GM21576 (cell line): ENCODE data around the gene TRPM4.
"Not testable (repeated sequence)": the region's sequence is repeated elsewhere in the genome, so short reads cannot be mapped to it uniquely, and the experiment has no call there.

ENCODE experiments used
- ATAC-seq: cut with Tn5 transposase; IDR thresholded peaks from one replicate; pipeline ENCODE4 v1.9.1; 2021; ENCODE audit warnings: mild to moderate bottlenecking, moderate library complexity; ENCODE audit not compliant: unreplicated experiment

TRPM4 gene

GRCh38 chr19:49157445-49158224, at the start of gene TRPM4:
Gene TRPM4 (plus strand): TSS chr19:49157792. CDS start chr19:49157867, 75 bp downstream.
- ATAC-seq, result no peak

- ATAC-seq, result no peak
Measured at GRCh38 chr19:49109051-49109450, 48.5 kb upstream of the TRPM4 start.

DNA sequence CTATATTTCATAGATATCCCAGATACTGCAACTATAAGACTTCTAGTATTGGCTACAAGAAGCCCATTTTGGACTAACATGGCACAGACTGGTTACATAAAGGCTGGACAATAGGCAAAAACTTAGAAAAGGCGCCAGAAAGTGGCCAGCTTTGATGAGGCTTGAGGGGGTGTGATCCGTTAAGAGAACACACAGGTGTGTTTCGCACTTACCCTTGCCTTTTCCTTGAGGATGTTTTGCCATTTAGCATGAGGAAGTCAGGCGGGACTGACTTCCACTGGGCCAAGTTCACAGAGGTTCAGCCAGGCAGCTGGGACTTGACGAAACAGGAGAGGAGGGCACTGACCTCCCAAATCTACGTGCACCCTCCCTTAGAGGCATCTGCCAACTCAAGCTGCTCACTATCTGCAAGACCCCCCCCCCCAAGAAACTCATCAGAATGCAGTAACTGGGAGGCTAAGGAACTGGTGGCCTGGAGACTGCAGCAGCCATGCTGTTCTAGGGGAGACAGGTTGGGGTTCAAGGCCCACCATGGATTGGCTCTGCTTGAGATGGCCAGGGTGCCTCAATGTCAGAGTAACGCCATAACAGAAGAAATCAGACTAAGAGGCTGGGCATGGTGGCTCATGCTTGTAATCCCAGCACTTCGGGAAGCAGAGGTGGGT, 47.9 kb upstream of the TRPM4 start:
- ATAC-seq, result no peak

- no peak for ATAC-seq
Measured at GRCh38 chr19:49110567-49110966, 47.0 kb upstream of the TRPM4 start.

- ATAC-seq, result no peak
Measured at GRCh38 chr19:49111218-49111998, 46.2 kb upstream of the TRPM4 start.

DNA sequence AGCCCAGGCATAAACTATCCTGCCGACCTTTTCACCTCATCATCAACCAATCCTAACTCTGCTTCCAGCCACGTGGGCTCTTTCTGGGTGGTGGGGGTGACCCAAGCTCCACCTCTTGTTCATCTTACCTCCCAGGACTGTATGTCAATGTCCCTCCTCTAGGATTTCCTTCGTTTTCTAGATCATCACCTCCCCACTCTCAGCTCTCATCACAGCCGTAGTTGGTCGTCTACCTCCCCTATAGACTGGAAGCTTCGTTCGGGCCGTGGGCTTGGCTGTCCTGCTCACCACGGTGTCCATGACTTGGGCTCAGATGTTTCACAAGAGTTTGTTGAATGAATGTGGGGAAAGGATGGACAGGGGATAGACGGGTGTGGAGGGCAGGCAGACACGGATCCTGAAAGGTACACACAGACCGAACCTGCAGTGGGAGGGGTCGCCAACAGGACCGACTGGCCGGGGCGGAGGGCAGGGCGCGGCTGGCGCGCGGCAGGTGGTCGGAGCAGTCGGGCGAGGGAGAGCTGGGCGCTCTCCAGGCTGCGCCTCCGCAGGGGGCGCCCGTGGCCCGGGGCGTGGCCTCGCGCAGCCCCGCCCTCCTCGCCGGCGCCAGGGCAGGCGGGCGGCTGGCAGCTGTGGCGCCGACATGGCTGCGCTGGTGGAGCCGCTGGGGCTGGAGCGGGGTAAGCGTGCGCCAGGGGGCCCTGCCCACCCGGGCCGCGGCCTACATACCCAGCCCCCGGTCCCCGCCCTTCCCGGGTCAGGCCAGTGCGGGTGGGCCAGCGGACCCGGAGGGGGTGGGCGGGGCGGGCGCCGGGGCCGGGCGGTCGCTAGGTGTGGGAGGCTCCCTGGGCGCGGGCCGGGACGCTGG, 43.6 kb upstream of the TRPM4 start, which contains the start of gene LIN7B:
Gene LIN7B, plus strand, starts transcription at position 609 of the 868 bp plus-strand sequence. Its CDS starts 35 bp downstream, at position 644.
- ATAC-seq, result peak; percentile 50

- ATAC-seq, result no peak
Measured at GRCh38 chr19:49114630-49115363, 42.8 kb upstream of the TRPM4 start.

DNA sequence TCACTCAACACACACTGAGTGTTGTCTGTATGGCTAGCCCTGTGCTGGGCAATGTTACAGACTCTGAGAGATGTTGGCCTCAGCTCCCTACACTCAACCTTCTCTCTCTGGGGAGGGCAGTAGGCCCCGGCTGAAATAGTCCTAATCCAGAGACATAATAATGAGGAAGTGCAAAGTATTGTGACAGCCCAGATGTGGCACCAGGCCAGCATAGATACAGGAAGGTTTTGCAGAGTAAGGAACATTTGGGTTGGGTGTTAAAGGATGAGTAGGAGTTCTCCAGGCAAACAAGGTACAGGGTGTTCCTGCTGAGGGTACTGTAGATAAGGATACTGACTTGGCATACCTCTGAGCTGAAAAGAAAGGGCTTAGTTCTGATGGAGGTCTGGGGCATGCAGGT, 41.0 kb upstream of the TRPM4 start:
- no peak for ATAC-seq

GRCh38 chr19:49117677-49118564, 39.7 kb upstream of the TRPM4 start:
- ATAC-seq, result no peak

DNA sequence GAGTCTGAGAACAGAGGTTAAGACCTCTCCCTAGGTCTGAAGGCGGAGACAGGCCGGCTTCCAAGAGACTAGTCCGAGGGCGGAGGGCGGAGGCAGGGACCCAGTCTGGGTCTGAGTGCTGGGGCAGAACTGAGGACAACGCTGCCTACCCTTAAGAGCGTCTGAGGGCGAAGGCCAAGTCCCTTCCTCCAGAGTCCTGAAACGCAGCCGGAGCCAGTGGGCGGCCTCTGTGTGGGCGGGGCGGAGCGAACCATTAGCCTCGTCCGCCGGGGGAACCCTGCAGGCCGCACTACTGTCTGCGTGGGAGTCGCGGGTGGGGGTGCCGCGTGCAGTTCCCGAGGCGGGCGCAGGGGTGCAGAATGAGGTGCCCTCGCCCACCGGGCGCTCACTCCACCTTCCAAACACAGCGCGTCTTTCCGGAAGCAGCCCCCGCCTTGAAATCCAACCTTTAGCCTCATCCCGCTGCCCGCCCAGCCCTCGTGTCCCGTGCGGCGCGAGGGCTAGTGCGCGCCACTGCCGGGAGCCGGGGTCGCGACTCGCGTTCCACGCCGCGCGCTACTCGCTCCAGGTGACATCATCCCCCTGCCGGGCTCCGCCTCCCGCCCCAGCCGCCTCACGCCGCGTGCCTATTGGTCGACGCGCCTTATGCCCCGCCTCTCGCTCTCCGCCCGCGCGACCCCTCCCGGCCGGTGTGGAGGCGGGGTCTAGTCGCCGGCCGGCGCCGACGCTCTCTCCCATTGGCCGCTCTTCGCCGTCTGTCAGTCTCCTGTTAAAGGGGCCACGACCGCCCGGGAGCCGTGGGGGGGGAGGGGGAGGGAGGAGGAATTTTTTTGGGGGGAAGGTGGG, 38.8 kb upstream of the TRPM4 start, which contains the start of gene C19orf73:
Gene C19orf73, minus strand, starts transcription at position 579 of the 846 bp plus-strand sequence. Its CDS starts 121 bp downstream, at position 458.
- ATAC-seq, result peak; percentile 75

- no peak for ATAC-seq
Measured at GRCh38 chr19:49119411-49120324, 37.9 kb upstream of the TRPM4 start, which contains the start of gene PPFIA3. Gene PPFIA3 (plus strand): TSS chr19:49119544. CDS start chr19:49127874, 8,330 bp downstream.

- no peak for ATAC-seq
Measured at GRCh38 chr19:49120325-49120683, 37.3 kb upstream of the TRPM4 start.

GRCh38 chr19:49120868-49121267, 36.7 kb upstream of the TRPM4 start:
- no peak for ATAC-seq

DNA sequence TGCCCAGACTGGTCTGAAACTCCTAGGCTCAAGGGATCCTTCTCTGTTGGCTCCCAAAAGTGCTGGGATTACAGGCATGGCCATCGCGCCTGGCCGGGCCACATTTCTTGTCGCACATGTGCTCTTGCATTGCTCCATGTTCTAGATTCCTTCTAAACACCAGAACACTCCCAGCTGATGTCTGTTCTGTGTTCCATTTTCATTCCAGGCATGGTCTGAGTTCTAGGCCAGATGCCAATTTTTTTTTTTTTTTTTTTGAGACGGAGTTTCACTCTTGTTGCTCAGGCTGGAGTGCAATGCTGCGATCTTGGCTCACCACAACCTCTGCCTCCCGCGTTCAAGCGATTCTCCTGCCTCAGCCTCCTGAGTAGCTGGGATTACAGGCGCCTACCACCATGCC, 35.8 kb upstream of the TRPM4 start:
- ATAC-seq, result not testable (repeated sequence)

DNA sequence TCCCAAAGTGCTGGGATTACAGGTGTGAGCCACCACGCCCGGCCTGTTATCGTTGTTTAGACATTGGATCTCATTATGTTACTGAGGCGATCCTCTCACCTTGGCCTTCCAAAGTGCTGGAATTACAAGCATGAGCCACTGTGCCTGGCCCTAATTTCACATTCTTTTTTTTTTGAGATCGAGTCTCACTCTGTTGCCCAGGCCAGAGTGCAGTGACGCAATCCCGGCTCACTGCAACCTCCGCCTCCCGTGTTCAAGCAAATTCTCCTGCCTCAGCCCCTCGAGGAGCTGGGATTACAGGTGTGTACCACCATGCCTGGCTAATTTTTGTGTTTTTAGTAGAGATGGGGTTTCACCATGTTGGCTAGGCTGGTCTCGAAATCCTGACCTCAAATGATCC, 34.3 kb upstream of the TRPM4 start:
- not testable (repeated sequence) for ATAC-seq

GRCh38 chr19:49125025-49125731, 32.4 kb upstream of the TRPM4 start:
- no peak for ATAC-seq
